ENCODE measurements around the gene CSNK1D.
"Not testable (repeated sequence)": the region's sequence is repeated elsewhere in the genome, so short reads cannot be mapped to it uniquely, and the experiment has no call there.

CSNK1D gene

DNA sequence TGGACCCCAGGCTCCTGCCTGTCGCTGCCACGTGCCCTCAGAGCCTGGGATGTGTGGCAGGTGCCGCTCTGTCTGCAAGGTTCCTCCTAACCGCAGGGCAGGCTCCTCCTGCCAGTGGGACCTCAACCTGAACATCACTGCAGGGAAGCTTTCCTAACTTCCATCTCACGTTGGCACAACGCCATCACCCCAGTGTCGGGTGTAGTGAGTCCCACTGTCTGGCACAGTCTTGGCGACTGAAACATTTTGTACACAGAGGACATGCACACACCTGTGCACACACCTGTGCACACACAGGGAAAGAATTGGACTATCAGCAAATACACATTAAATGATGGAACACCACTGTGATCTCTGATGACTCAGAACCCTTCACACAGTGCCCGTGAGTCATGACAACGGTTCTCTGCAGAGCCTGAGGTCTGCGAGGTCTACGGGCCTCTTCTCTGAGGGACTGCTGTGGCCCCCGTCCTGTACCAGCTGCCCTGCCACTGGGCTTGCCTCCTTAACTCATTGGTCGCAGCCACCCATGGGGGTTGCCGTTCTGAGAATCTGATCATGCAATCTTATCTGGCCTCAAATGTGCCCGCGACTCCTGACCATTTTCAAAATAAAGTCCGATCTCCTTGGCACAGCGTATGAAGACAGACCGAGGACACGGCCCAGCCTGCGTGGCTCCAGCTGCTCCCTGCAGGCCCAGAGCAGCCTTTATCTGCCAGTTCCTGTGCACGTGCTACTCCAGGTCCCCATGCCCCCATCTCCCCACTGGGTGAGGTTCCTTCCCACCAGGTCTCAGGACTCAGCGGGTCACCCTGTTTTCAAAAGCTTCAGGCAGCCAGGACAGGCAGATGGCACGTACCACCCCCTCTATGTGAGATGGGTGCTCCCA, 68.4 kb downstream of the CSNK1D start:
- DNase-seq: no peak
- in situ Hi-C loops (cut with MboI; ENCODE audit: low pct_unique_long_range_greater_than_20kb, low sequenced_read_pairs): no loop called here

DNA sequence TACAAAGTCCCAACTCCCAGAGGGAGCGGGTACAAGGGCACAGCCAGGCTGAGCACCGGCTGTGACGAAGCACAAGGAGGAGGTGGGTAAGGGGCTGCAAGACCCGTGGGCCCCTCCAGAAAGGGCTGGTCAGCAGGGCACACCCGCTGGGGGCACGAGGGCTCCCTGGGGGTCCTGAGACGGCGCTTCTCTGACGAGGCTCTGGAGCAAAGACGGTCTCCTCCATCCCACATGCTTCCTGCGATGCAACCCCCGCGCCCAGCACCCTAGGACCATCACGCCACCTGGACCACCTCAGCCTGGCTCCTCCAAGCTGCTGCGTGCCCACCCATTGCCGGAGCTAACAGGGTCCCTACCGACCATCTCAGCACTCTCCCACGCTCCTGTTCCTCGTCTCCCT, 69.6 kb downstream of the CSNK1D start:
- in situ Hi-C loops (cut with MboI; ENCODE audit: low pct_unique_long_range_greater_than_20kb, low sequenced_read_pairs): no loop called here
- DNase-seq: no peak

DNA sequence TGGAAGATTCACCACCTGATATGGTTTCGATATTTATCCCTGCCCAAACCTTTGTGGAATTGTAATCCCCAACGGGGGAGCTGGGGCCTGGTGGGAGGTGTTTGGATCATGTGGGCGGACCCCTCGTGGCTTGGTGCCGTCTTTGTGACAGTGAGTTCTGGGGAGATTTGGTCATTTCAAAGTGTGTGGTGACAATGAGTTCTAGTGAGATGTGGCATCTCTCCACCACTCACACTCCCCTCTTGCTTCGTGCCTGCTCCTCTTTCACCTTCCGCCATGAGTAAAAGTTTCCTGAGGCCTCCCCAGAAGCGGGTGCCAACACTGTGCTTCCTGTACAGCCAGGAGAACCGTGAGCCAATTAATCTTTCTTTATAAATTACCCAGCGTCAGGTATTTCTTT, 70.5 kb downstream of the CSNK1D start:
- in situ Hi-C loops (cut with MboI; ENCODE audit: low pct_unique_long_range_greater_than_20kb, low sequenced_read_pairs): no loop called here

DNA sequence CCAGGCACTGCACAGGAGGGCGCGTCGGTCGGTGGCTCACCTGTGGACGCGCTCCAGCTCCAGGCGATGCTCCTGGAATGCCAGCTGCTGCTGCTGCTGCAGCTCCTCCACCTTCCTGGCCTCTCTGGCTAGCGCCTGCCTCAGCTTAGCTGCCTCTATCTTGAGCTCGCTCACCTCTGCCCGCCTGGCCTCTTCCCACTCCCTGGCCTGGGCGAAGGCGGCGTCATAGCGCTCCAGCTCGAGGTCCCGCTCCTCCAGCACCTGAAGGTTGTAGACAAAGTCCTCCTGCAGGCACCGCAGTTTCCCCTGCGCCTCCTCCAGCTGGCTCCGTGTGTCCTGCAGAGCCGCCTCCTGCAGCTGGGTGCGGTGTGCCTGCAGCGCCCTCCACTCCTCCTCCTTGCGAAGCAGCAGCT, 72.0 kb downstream of the CSNK1D start:
- in situ Hi-C loops (cut with MboI; ENCODE audit: low pct_unique_long_range_greater_than_20kb, low sequenced_read_pairs): no loop called here
- peak; percentile 65 for DNase-seq

More for the DNA sequence above, 70.5 kb downstream of the CSNK1D start:
- no peak for DNase-seq

DNA sequence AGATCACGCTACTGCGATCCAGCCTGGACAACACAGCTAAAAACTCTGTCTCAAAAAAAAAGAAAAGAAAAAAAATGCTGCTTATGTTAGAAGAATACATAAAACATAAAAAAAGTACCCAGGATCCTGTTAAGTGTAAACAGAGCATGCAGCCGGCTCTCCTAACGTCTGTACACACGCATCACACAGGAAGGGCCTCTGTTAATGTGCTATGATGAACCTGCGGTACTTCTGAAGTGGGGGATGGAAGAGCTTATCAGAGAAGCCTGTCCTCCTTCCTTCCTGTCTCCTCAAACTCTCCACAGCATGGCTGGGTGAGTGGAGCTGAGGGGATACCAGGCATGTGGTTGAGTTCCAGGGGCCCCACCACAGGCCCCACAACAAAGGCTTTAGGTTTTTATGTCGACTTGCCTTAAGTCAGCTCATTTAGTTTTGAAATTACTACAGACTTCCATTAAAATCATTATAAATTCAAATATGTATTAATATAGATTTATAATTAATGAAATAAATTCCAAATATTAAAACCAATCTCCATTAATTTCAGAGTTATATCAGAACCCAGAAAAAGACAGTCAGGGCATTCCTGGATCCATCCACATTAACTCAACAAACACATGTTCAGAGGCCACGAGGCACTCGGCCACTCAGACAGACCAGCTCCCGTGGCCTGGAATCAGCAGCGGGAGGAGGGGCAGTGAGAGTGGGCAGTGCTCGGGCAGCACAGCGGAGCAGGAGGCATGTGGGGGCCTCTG, 72.6 kb downstream of the CSNK1D start:
- in situ Hi-C loops (cut with MboI; ENCODE audit: low pct_unique_long_range_greater_than_20kb, low sequenced_read_pairs): no loop called here
- DNase-seq: peak; percentile 91

DNA sequence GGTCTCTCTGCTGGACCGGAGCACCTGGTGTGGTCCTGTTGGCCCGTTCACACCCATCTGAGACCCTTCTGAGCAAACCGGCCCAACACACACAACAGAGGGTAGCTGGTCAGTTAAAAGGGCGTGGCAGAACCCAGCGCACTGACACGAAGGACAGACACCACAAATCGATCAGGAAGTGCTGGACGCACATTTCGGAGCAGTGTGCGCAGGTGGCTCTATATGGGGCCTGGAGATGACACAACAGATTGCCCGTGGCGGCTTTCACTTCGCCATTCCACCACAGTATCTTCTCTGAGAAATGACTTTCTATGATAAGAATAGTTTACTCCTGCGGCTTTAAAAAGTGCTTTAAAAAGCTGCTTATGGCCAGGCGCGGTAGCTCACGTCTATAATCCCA, 73.4 kb downstream of the CSNK1D start:
- no peak for DNase-seq
- in situ Hi-C loops (cut with MboI; ENCODE audit: low pct_unique_long_range_greater_than_20kb, low sequenced_read_pairs): no loop called here

DNA sequence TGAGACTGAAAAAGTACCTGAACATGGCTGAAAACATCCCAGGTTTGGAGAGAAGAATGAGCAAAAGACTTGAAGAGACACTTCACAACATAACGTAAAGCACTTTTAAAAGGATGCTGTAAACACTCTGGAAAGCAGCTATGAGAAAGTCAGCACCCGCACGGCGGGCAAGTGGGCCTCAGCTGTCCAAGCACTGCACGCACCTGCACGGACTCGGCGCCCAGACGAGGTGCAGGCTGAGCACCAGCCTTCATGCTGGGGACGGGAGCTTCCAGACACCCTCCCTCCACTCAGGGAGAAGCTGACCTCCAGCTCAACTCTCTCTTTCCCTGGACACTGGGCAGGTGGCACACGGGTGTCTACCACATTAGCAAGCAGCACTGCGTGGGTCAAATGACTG, 74.0 kb downstream of the CSNK1D start:
- no peak for DNase-seq
- in situ Hi-C loops (cut with MboI; ENCODE audit: low pct_unique_long_range_greater_than_20kb, low sequenced_read_pairs): no loop called here

DNA sequence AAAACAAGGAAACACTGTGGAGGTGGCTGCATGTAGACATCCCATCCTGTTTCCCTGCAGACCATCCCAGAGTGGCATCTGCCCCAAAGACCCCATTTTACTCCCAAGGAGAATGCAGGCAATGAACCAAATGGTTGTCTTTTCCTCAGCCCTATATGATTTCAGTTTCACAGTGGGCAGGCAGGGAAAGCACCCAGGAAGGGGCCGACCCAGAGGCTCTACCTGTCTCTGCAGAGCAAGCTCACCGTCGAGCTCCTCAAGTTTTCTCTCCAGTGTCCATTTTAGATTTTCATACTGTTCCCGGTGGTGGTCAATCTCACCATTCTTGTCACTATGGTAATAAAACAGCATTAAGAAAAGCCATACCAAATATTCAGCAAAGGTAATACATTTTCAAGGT, 75.4 kb downstream of the CSNK1D start:
- no peak for DNase-seq
- in situ Hi-C loops (cut with MboI; ENCODE audit: low pct_unique_long_range_greater_than_20kb, low sequenced_read_pairs): no loop called here

DNA sequence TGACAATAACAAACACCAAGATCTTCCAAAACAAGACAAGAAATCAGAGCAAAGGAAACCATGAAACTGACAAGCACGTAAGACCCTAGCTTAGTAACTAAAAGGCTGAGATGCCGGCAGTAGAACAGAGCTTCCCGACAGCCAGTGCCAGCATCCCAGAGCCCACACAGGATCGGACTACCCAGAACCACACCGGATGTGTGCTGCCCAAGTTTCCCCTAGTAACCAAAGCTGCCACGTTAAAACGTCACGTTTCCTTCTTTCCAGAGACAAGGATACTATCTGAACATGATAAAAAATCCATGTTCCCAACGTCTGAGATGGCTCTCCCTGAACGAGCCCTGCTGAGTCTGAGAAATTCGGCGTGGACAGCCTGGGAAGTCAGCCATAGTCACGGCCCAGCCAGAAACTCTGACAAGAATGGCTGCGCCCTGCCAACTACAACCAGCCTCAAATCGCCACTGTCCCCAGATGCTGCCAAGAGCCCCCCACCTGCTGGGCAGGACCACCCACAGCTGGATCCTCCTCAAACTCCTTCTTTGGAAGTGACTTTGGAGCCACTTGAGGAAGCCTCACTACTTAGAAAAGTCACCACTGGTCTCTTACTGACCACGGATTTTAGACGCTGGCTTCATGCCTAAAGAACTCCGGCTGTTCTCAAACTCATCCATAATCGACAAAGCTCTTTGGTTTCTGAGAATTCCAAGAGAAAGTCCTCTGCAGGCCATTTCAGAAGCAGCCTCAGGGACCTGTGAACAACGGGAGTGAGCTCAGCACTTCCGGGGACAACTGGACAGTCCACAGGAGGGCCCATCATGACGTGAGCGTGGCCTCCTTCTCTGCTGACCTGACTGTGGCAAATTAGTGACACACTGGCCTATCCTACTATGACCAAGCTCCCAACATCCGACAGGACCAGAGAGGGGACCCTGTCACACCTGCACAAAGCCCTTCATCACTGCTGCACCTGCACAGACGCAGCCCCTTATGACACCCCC, 77.5 kb downstream of the CSNK1D start:
- in situ Hi-C loops (cut with MboI; ENCODE audit: low pct_unique_long_range_greater_than_20kb, low sequenced_read_pairs): no loop called here
- no peak for DNase-seq

DNA sequence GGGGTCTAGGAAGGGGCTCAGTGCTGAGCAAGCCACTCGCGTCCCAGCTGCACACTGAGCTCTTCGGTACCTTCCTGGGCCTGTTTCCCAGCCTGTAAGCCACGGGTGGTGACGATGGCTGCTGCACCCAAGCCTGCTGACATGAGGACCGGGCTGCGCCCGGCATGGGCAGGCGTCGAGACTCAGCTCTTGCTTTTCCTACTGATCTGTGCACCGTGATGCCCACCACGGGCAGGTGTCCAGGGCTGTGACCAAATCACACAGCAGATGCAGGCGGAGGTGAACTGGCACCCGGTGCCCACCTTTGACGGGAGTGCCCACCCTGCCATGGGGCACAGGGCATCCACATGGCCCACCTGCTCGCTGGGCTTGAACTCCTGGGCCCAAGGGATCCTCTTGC, 78.7 kb downstream of the CSNK1D start:
- in situ Hi-C loops (cut with MboI; ENCODE audit: low pct_unique_long_range_greater_than_20kb, low sequenced_read_pairs): no loop called here
- DNase-seq: no peak

DNA sequence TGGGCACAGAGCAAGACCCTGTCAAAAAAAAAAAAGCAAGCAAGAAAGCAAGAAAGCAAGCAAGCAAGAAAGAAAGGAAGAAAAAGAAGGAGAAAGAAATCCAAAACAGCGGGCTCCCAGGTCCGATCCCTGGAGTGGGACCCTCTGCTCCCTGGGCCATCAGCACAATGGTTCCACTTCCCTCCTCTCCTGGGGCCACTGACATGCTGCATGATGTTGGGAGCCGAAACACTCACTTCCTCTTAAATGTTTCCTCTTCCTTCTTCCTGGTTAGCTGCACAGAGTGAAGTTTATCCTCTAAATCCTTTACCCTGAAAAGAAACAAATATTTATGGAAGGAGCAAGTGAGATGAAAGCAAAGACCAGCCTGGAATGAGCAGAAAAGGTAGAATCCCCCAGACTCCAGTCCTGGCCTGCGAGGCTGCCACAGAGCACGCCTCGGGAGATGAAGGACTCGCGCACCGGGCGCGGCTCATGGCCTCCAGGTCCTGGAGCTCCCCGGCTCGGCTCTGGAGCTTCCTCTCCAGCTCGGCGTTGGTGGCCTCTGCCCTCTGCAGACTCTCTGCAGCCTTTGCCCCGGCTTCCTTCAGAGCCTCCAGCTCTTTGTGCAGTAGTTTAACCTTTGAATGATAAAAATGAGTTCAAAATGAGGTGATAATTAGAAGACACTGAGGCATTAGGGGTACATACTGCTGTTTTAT, 79.8 kb downstream of the CSNK1D start:
- in situ Hi-C loops (cut with MboI; ENCODE audit: low pct_unique_long_range_greater_than_20kb, low sequenced_read_pairs): no loop called here
- DNase-seq: no peak

DNA sequence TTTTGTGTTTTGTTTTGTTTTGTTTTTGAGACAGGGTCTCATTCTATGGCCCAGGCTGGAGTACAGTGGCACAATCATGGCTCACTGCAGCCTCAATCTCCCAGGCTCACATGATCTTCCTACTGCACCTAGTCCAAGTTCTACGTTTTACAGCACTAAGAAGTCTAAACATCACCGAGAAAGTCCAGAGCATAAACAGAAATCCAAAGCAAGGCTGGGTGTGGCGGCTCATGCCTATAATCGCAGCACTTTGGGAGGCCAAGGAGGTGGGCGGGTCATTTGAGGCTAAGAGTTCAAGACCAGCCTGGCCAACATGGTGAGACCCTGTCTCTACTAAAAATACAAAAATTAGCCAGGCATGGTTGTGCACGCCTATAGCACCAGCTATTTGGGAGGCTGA, 80.5 kb downstream of the CSNK1D start:
- DNase-seq; in situ Hi-C loops (cut with MboI; ENCODE audit: low pct_unique_long_range_greater_than_20kb, low sequenced_read_pairs): not testable (repeated sequence)
